HS-5 (cell line): ENCODE measurements around the gene PTPN7.
"Not testable (repeated sequence)": the region's sequence is repeated elsewhere in the genome, so short reads cannot be mapped to it uniquely, and the experiment has no call there.

ENCODE experiments used
- DNase-seq: peaks from one replicate; pipeline ENCODE4 v3.0.0-alpha.2; 2012; ENCODE audit warnings: low read depth

PTPN7 gene

DNA sequence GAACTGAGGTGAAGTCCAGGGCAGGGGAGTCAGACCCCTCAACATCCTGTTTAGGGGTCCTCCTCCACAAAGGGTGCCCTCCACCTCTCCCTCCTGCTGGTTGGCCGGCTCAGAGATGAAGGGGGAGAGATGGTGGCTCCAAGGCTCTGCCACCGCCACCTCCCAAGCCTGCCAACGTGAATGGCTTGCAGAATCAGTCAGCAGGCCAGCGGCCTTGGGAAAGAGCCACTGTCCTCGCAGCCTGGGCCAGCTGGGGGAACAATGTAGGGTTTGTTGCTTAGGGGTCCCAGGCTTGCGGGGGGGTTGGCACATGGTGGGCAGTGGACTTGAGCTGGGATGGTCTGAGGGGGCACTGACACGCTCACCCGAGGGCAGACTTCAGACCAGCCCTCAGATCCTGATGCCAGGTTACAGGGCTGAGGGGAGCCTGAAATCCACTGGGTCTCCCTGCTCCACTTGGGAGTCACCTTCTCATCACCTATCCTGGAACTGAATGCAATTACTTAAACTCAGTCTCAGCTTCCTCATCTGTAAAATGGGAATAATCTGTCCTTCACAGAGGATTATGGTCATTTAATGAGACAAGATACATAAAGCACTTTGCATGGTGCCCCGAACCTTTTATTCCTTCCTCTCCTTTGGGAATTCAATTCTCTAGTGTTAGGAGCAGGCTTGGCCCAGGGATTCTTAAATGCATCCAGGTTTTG, 29.4 kb downstream of the PTPN7 start:
- DNase-seq: no peak

DNA sequence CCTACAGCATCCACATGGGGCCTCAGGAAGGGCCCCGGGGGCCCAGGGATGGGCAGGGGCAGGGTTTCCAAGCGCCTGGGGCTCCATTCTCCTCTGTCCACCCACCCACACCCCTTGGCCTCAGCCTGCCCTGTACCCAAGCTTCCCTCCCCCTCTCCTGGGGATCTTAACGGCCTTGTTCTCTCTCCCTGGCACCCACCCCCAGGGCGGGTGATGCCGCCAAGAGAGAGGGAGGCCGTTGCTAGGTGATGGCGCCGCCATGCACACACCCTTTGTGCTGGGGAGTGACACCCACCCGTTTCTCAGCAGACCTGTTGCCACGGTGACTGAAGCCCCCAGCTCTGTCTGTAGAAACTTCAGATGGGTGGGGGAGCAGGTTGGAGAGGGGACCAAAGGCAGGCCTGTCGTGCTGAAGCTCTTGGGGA, 30.1 kb downstream of the PTPN7 start:
- DNase-seq: no peak

DNA sequence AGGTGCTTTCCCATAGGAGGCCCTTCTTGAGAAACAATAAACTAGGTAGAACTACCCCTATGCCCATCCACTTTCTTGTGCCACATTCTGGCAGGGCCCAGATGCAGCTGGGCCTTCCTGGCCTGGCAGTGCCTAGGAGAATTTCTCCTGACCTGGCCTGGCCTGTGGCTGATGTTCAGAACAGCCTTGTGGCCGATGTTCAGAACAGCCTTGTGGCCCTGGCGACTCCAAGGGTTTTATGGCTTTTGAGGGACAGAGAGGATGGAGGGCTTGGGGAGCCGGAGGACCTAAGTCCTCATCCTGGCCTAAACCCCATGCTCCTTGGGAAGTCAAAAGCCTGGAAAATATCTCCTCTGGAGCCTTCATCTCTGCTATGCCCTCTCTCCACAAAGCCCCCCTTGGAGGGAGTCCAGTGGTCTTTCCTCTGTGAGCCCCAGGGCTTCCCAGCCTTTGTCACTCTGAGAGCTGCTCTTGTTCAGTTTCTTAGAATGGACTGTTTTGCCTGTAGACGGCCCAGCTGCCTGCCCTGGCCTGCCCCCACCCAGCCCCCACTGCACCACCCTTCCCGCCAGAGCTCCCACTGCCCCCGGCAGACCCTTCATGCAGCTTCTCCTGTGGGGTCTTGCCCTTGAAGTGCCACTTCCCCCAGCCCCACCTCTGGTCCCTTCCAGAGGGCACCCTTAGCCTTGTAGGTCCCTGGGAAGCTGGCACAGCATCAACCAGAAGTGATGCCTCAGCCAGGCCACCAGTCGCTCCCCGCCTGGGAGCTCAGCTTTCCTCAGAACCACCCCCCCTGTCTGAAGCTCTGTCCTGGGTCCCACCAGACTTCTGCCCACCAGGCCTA, 30.7 kb downstream of the PTPN7 start:
- DNase-seq: no peak

GRCh38 chr1:202127836-202128622, 32.4 kb downstream of the PTPN7 start:
- DNase-seq: no peak

- DNase-seq: no peak
Observed at GRCh38 chr1:202127061-202127460, 33.3 kb downstream of the PTPN7 start.

DNA sequence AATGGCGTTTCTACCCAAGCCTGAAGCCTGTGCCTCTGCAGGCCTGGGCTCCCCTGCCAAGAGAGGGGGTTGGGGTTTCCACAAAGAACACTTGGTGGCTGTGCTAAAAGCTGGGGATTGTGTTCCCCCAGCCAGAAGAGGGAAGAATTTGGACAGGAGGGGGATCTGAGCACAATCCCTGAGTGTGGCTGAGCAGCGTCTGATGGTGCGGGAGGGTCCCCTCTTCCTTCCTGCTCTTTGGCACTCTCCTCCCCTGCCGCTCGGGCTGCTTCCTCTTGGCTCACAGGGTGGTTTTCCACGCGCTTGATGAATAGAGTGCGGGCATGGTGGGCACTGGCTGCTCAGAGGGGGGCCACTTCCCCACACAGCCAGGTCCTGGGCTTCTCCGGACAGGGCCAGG, 34.0 kb downstream of the PTPN7 start:
- DNase-seq: no peak

GRCh38 chr1:202125611-202126010, 34.8 kb downstream of the PTPN7 start:
- DNase-seq: no peak

- no peak for DNase-seq
Observed at GRCh38 chr1:202124142-202124541, 36.3 kb downstream of the PTPN7 start.

- DNase-seq: no peak
Observed at GRCh38 chr1:202123336-202123813, 37.0 kb downstream of the PTPN7 start.

DNA sequence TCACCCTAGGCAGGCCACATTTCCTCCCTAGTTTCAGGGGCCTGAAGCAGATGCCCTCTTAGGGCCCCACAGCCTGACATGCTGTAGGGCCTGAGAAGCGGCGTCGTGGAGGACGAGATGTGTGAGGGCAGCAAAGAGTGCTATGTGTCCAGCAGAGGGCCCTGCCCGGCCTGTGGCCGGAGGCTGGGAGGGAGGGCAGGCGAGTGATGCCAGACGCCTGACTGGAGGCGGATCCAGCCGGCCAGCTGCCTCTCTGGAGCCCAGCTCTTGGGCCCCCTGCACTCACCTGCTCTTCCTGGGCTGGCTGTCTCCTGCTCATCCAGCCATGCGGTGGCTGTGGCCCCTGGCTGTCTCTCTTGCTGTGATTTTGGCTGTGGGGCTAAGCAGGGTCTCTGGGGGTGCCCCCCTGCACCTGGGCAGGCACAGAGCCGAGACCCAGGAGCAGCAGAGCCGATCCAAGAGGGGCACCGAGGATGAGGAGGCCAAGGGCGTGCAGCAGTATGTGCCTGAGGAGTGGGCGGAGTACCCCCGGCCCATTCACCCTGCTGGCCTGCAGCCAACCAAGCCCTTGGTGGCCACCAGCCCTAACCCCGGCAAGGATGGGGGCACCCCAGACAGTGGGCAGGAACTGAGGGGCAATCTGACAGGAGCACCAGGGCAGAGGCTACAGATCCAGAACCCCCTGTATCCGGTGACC, 37.6 kb downstream of the PTPN7 start, which contains the start of gene GPR37L1:
GPR37L1 (plus strand) TSS at position 279 of the 697 bp plus-strand sequence; CDS start at position 326, 47 bp downstream.
- no peak for DNase-seq

DNA sequence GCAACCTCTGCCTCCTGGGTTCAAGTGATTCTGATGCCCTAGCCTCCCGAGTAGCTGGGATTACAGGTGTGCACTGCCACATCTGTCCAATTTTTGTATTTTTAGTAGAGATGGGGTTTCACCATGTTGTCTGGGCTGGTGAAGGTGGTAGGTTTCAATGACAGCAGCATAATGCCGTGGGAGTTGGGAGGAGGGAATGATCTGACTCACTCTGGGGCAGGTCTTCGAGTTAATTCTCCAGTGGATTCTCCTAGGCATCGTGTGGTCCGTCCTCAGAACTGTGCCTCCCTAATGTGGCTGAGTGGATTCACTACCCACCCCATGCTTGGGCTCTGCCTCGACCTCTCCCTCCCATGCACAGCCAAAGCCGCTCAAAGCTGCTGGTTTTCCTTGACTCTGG, 39.4 kb downstream of the PTPN7 start:
- DNase-seq: no peak

DNA sequence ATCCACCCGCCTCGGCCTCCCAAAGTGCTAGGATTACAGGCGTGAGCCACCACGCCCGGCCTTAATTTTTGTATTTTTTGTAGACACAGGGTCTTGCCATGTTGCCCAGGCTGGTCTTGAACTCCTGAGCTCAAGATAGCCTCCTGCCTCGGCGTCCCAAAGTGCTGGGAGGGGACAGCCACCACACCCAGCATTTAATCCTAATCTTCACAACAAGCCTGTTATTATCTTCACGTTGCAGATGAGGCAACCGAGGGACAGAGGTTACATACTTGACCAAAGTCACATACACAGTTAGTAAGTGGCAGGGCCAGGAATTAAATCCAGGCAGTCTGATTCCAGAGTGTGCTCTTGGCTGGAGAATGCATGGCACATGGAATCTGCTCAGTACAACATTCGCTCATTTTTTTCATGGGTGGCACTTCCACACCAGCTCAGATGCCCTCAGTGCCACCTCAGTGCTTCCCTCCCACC, 42.5 kb downstream of the PTPN7 start:
- no peak for DNase-seq

GRCh38 chr1:202116287-202116686, 44.1 kb downstream of the PTPN7 start:
- DNase-seq: no peak

GRCh38 chr1:202113690-202114300, 46.6 kb downstream of the PTPN7 start:
- no peak for DNase-seq

- DNase-seq: no peak
Observed at GRCh38 chr1:202112859-202113689, 47.3 kb downstream of the PTPN7 start.

GRCh38 chr1:202111589-202111988, 48.8 kb downstream of the PTPN7 start:
- not testable (repeated sequence) for DNase-seq

DNA sequence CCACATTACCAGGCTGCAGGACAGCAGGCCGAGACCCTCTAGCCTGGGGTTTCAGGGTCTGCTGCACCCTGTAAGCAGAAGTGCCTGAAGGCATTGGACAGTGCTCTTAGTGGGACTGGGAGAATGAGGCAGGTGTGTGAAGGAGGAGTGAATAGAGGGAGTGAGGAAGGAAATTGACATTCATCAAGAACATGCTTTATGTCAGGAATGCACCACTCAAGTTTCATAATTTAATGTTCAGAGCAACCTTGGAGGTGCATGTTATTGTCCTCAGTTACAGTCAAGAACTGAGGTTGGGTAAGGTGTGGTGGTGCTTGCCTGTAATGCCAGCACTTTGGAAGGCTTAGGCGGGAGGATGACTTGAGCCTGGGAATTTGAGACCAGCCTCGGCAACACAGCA, 49.4 kb downstream of the PTPN7 start:
- DNase-seq: no peak

- no peak for DNase-seq
Observed at GRCh38 chr1:202107801-202108731, 52.3 kb downstream of the PTPN7 start.

GRCh38 chr1:202107321-202107761, 53.1 kb downstream of the PTPN7 start:
- no peak for DNase-seq
